Esophagus muscularis mucosa (tissue), 3 donors: ENCODE data around the gene TSPAN16.

Experiments
- CTCF ChIP-seq, 3 experiments: fragments of 200-600 bp in 2 of 3; fragments of 450-650 bp in 1 of 3; sonication (generic) in 2 of 3; IDR thresholded peaks; one replicate each; pipeline ENCODE4 v1.5.1; 2017 to 2019; ENCODE audit warnings: antibody characterized with exemption in 3 of 3, mild to moderate bottlenecking in 2 of 3, moderate library complexity in 1 of 3
- POLR2A ChIP-seq: fragments of 450-650 bp; IDR thresholded peaks from one replicate; pipeline ENCODE4 v1.6.1; 2017; ENCODE audit warnings: antibody characterized with exemption, moderate library complexity, mild to moderate bottlenecking, low read depth
- POLR2AphosphoS5 ChIP-seq, 2 donors: sonication (generic); formaldehyde crosslinking; IDR thresholded peaks; one replicate each; pipeline ENCODE4 v1.6.1; 2017; ENCODE audit warnings: antibody characterized with exemption in 2 of 2

- TF ChIP-seq CTCF (IDR thresholded peaks at IDR 0.05), result no peak
- no peak for TF ChIP-seq POLR2A
- no peak for TF ChIP-seq POLR2AphosphoS5 (IDR thresholded peaks at IDR 0.05)
Observed at GRCh38 chr19:11251650-11252314, 44.2 kb upstream of the TSPAN16 start.
